ENCODE data around the gene PROS1. TPM values are rescaled to one million over a fixed set of nuclear protein-coding genes. Genes with fewer than 3 reads are reported as not detected.

PROS1 gene
- 10 to 100 TPM; 11.2 to 26.0 TPM for total RNA-seq

- intact Hi-C loops (cut with DNase I) = no loop called here
- no peaks in the 10 kb centered on the region for H3K36me3 ChIP-seq
- peak; percentile 87 for DNase-seq
- peak within 1 kb of the TSS; percentile 88 for H3K27ac ChIP-seq
- TF ChIP-seq CTCF (IDR thresholded peaks at IDR 0.05) = no peak
- H3K27me3 ChIP-seq = no peaks in the 10 kb centered on the region
- peak within 1 kb of the TSS; percentile 55 for H3K4me3 ChIP-seq
- H3K9me3 ChIP-seq = no peaks in the 10 kb centered on the region
- H3K4me1 ChIP-seq = no peaks in the 10 kb centered on the region
- H3K9ac ChIP-seq (ENCODE audit: low read depth in 2 of 2, low read length in 2 of 2) = peak within 1 kb of the TSS; percentile 61 to 79
Observed at GRCh38 chr3:93973131-93974126, at the start of gene PROS1. TSS of gene PROS1 (minus strand) at chr3:93973896. CDS start at chr3:93973749, 147 bp downstream.

GRCh38 chr3:94020293-94020692 is 46.6 kb upstream of the PROS1 start:
- no peak overlapping the region for H3K27ac ChIP-seq
- intact Hi-C loops (cut with DNase I) = no loop called here
- DNase-seq = no peak
- no peaks in the 10 kb centered on the region for H3K9me3 ChIP-seq
- no peak overlapping the region for H3K4me3 ChIP-seq
- no peak for TF ChIP-seq CTCF (IDR thresholded peaks at IDR 0.05)
- no peaks in the 10 kb centered on the region for H3K27me3 ChIP-seq
- H3K9ac ChIP-seq (ENCODE audit: low read depth in 2 of 2, low read length in 2 of 2) = no peak overlapping the region
- no peaks in the 10 kb centered on the region for H3K36me3 ChIP-seq
- no peaks in the 10 kb centered on the region for H3K4me1 ChIP-seq

GRCh38 chr3:94019659-94020058 is 46.0 kb upstream of the PROS1 start:
- Histone ChIP-seq H3K4me3 (no peak overlapping the region), H3K27me3 (no peaks in the 10 kb centered on the region), H3K4me1 (no peaks in the 10 kb centered on the region), H3K36me3 (no peaks in the 10 kb centered on the region), H3K9me3 (no peaks in the 10 kb centered on the region), H3K9ac (ENCODE audit: low read depth in 2 of 2, low read length in 2 of 2) (no peak overlapping the region), H3K27ac (no peak overlapping the region)
- intact Hi-C loops (cut with DNase I) = no loop called here
- TF ChIP-seq CTCF (IDR thresholded peaks at IDR 0.05) = no peak
- DNase-seq = no peak

- no peak for TF ChIP-seq CTCF (IDR thresholded peaks at IDR 0.05)
- H3K27me3 ChIP-seq = no peaks in the 10 kb centered on the region
- H3K4me3 ChIP-seq = no peak overlapping the region
- H3K36me3 ChIP-seq = peaks cover 4% of the 10 kb centered on the region
- intact Hi-C loops (cut with DNase I) = no loop called here
- no peaks in the 10 kb centered on the region for H3K9me3 ChIP-seq
- DNase-seq = no peak
- H3K27ac ChIP-seq = no peak overlapping the region
- H3K4me1 ChIP-seq = no peaks in the 10 kb centered on the region
- no peak overlapping the region for H3K9ac ChIP-seq (ENCODE audit: low read depth in 2 of 2, low read length in 2 of 2)
Observed at GRCh38 chr3:94015025-94015424, 41.3 kb upstream of the PROS1 start.

- Histone ChIP-seq H3K27me3 (no peaks in the 10 kb centered on the region), H3K9ac (ENCODE audit: low read depth in 2 of 2, low read length in 2 of 2) (no peak overlapping the region), H3K4me3 (no peak overlapping the region), H3K9me3 (no peaks in the 10 kb centered on the region), H3K27ac (no peak overlapping the region), H3K36me3 (peaks cover 4% of the 10 kb centered on the region), H3K4me1 (no peaks in the 10 kb centered on the region)
- intact Hi-C loops (cut with DNase I) = no loop called here
- no peak for TF ChIP-seq CTCF (IDR thresholded peaks at IDR 0.05)
- DNase-seq = no peak
Observed at GRCh38 chr3:94012185-94012584, 38.5 kb upstream of the PROS1 start.

Measured in colonic mucosa (tissue), 4 donors.